RWPE1 (cell line): ENCODE measurements around the gene TGFBR1.
A peak's percentile ranks its signal among the peaks of the same experiment; 100 is the strongest.

Experiments used
- CTCF ChIA-PET: fragments of 350-600 bp; sonication (Branson Sonifier 250); formaldehyde crosslinking; extraction: SDS; loops from one replicate; lab custom pipeline; 2021; lab: Yijun Ruan, JAX
- POLR2A ChIA-PET: fragments of 400-600 bp; formaldehyde crosslinking; extraction: SDS; loops from one replicate; lab custom pipeline; 2020; ENCODE audit warnings: antibody characterized with exemption; ENCODE audit not compliant: low non-redundant PET; lab: Yijun Ruan, JAX
- DNase-seq: peaks from one replicate; pipeline ENCODE4 v3.0.0; 2012; ENCODE audit warnings: low spot score
- H3K27ac ChIP-seq: fragments of 450-650 bp; 2 replicates; pipeline ENCODE4 v1.5.1; 2017
- TF ChIP-seq, protein P1 (sequence below): fragments of 450-650 bp; conservative IDR thresholded peaks from 2 replicates; pipeline ENCODE4 v1.5.1; 2017; ENCODE audit warnings: low read depth, mild to moderate bottlenecking

TGFBR1 gene

GRCh38 chr9:99135456-99135855 lies 30.5 kb downstream of the TGFBR1 start:
- H3K27ac ChIP-seq: no peak overlapping the region
- ChIA-PET POLR2A (no interaction called here), CTCF (interaction anchor here (0.5 to 0.9 kb wide), 5 partner anchors 58 to 1706 kb away, joined by 3 to 6 read pairs (median 3); no protein-coding TSS in a partner anchor)
- TF ChIP-seq, protein P1, sequence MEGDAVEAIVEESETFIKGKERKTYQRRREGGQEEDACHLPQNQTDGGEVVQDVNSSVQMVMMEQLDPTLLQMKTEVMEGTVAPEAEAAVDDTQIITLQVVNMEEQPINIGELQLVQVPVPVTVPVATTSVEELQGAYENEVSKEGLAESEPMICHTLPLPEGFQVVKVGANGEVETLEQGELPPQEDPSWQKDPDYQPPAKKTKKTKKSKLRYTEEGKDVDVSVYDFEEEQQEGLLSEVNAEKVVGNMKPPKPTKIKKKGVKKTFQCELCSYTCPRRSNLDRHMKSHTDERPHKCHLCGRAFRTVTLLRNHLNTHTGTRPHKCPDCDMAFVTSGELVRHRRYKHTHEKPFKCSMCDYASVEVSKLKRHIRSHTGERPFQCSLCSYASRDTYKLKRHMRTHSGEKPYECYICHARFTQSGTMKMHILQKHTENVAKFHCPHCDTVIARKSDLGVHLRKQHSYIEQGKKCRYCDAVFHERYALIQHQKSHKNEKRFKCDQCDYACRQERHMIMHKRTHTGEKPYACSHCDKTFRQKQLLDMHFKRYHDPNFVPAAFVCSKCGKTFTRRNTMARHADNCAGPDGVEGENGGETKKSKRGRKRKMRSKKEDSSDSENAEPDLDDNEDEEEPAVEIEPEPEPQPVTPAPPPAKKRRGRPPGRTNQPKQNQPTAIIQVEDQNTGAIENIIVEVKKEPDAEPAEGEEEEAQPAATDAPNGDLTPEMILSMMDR: no peak
- no peak for DNase-seq

- DNase-seq: no peak
Measured at GRCh38 chr9:99137225-99137624, 32.3 kb downstream of the TGFBR1 start.

GRCh38 chr9:99137891-99138290 lies 33.0 kb downstream of the TGFBR1 start:
- ChIA-PET POLR2A (interaction anchor here (0.6 kb wide), 1 partner anchor 1160 kb away, joined by 3 read pairs; no protein-coding TSS in a partner anchor), CTCF (interaction anchor here (4.2 kb wide), 1 partner anchor 137 kb away, joined by 66 read pairs; no protein-coding TSS in a partner anchor)
- TF ChIP-seq, protein P1: no peak
- DNase-seq: no peak
- no peak overlapping the region for H3K27ac ChIP-seq

More at GRCh38 chr9:99137225-99137624, 32.3 kb downstream of the TGFBR1 start:
- TF ChIP-seq, protein P1: no peak
- POLR2A ChIA-PET: no interaction called here
- CTCF ChIA-PET: no interaction called here
- H3K27ac ChIP-seq: no peak overlapping the region

- ChIA-PET POLR2A (interaction anchor here (0.6 kb wide), 1 partner anchor 1159 kb away, joined by 3 read pairs; no protein-coding TSS in a partner anchor), CTCF (interaction anchor here (4.2 kb wide), 1 partner anchor 138 kb away, joined by 66 read pairs; no protein-coding TSS in a partner anchor)
- TF ChIP-seq, protein P1: no peak
- no peak overlapping the region for H3K27ac ChIP-seq
- DNase-seq: no peak
Measured at GRCh38 chr9:99138424-99139284, 33.7 kb downstream of the TGFBR1 start.

GRCh38 chr9:99139868-99140267 lies 35.0 kb downstream of the TGFBR1 start:
- H3K27ac ChIP-seq: no peak overlapping the region
- CTCF ChIA-PET: interaction anchor here (0.6 to 4.2 kb wide), 4 partner anchors 36 to 279 kb away, joined by 5 to 66 read pairs (median 7); no protein-coding TSS in a partner anchor
- POLR2A ChIA-PET: no interaction called here
- TF ChIP-seq, protein P1: no peak
- DNase-seq: no peak

- ChIA-PET CTCF (interaction anchor here (0.5 to 4.2 kb wide), 29 partner anchors 8 to 953 kb away, joined by 3 to 66 read pairs (median 4); no protein-coding TSS in a partner anchor), POLR2A (no interaction called here)
- H3K27ac ChIP-seq: no peak overlapping the region
- TF ChIP-seq, protein P1: peak; percentile 98
- peak; percentile 72 for DNase-seq
Measured at GRCh38 chr9:99140685-99141314, 35.9 kb downstream of the TGFBR1 start.
